ENCODE data around the gene PLA2G2F. TPM values are rescaled to one million over a fixed set of nuclear protein-coding genes. Genes with fewer than 3 reads are reported as not detected.
A peak's percentile ranks its signal among the peaks of the same experiment; 100 is the strongest.

The PLA2G2F gene
- total and polyA plus RNA-seq, 7 donors = 0.60 to 0.80 TPM; not detected in 5

DNA sequence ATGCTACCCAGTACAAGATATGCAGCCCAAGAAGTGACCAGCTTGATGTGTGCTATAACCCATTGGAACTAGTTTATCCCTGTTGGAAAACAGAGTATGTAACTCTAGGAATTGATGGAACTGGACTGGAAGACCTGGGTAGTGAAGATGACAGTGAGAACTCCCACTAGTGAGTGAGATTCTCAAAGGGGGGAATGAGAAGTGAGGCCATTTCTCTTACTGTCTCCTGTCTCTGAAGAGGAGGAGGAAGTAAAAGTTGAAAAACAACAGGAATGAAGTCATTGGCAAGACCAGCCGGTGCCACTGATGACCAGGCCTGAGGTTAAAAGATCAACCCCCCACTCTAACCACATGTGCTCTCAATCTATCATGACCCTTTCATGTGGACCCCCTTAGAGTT is 20.9 kb downstream of the PLA2G2F start:
- H3K27me3 ChIP-seq = no peaks in the 10 kb centered on the region
- no peak overlapping the region for H3K27ac ChIP-seq
- TF ChIP-seq EP300 (IDR thresholded peaks at IDR 0.05) (no peak), POLR2A (IDR thresholded peaks at IDR 0.05) (no peak), POLR2AphosphoS5 (IDR thresholded peaks at IDR 0.05) (no peak)
- TF ChIP-seq, protein P1, sequence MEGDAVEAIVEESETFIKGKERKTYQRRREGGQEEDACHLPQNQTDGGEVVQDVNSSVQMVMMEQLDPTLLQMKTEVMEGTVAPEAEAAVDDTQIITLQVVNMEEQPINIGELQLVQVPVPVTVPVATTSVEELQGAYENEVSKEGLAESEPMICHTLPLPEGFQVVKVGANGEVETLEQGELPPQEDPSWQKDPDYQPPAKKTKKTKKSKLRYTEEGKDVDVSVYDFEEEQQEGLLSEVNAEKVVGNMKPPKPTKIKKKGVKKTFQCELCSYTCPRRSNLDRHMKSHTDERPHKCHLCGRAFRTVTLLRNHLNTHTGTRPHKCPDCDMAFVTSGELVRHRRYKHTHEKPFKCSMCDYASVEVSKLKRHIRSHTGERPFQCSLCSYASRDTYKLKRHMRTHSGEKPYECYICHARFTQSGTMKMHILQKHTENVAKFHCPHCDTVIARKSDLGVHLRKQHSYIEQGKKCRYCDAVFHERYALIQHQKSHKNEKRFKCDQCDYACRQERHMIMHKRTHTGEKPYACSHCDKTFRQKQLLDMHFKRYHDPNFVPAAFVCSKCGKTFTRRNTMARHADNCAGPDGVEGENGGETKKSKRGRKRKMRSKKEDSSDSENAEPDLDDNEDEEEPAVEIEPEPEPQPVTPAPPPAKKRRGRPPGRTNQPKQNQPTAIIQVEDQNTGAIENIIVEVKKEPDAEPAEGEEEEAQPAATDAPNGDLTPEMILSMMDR (IDR thresholded peaks at IDR 0.05) = no peak
- intact Hi-C loops (cut with DNase I) = loop anchor here (5.0 kb wide), 1 partner anchor 327 kb away; the partner anchor contains the start of gene CAMK2N1
- peaks cover 7 to 36% (median 9%) of the 10 kb centered on the region in 4 donors for H3K9me3 ChIP-seq
- WGBS, 2 donors = 59 to 74% methylated on average over 1 of the region's 1 CpG
- H3K4me3 ChIP-seq = no peak overlapping the region
- H3K4me1 ChIP-seq = peaks cover 0 to 13% (median 9%) of the 10 kb centered on the region in 4 donors
- DNase-seq = no peak
- no peaks in the 10 kb centered on the region for H3K36me3 ChIP-seq

DNA sequence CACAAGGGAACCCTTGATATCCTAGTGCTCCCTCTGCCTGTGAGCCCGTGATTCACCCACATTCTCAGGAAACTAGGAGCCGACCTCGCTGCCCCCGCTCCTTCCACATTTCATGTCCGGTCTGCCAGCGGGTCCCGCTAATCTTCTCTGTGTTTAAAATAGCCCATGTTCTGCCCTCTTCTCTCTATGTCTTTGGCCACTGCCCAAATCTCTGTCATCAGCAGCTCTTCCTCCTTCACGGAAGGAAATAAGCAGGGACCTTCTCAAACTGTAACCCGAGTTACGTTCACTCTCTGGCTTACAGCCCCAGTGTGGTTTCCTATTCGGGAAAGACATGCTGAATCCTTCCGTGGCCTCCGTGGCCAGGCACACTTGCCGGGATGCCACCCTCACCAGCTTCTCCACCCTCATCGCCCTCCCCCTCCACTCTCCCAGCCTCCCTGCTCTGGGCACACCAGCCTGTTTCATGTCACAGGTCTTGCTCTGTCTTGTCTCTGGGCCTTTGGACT is 25.6 kb downstream of the PLA2G2F start:
- peaks cover 0 to 45% (median 29%) of the 10 kb centered on the region in 4 donors for H3K4me1 ChIP-seq
- no peaks in the 10 kb centered on the region for H3K27me3 ChIP-seq
- H3K4me3 ChIP-seq = no peak overlapping the region
- peaks cover 7 to 21% (median 7%) of the 10 kb centered on the region in 4 donors for H3K9me3 ChIP-seq
- H3K27ac ChIP-seq = peak overlapping the region in 3 of 4 donors; percentile 79 to 80 (median 80)
- no peak for TF ChIP-seq POLR2A (IDR thresholded peaks at IDR 0.05)
- peak in 3 of 4 donors; percentile 53 to 71 (median 55) for TF ChIP-seq POLR2AphosphoS5 (IDR thresholded peaks at IDR 0.05)
- TF ChIP-seq, protein P1 (IDR thresholded peaks at IDR 0.05) = no peak
- TF ChIP-seq EP300 (IDR thresholded peaks at IDR 0.05) = no peak
- no peaks in the 10 kb centered on the region for H3K36me3 ChIP-seq
- peak; percentile 74 for DNase-seq
- intact Hi-C loops (cut with DNase I) = loop anchor here (1.0 to 5.0 kb wide), 2 partner anchors 31 to 323 kb away; partner anchors contain the start of gene CAMK2N1
- 82 to 90% methylated on average over 15 of the region's 15 CpGs for WGBS, 2 donors

DNA sequence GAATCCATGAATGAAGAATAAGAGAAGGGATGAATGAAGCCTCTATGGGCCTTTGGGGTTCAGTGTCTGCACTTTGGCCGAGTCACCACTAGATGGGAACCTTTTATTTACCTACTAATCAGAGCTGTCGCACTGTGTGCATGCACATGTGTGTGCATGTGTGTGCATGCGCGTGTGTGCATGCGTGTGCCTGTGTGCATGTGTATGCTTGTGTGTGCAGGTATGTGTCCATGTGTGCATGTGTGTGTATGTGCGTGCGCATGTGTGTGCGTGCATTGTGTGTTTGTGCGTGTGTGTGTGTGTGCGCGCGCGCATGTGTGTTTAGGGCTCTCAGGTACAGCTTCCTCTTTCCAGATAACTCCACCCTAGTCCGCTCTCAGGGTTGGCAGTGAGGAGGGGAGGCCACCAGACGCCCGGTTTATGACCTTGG is 26.4 kb downstream of the PLA2G2F start:
- H3K4me3 ChIP-seq = no peak overlapping the region
- H3K27me3 ChIP-seq = no peaks in the 10 kb centered on the region
- 76 to 87% methylated on average over 16 of the region's 16 CpGs for WGBS, 2 donors
- peak overlapping the region in 3 of 4 donors; percentile 79 to 80 (median 80) for H3K27ac ChIP-seq
- intact Hi-C loops (cut with DNase I) = loop anchor here (1.0 kb wide), 1 partner anchor 30 kb away; no protein-coding TSS in a partner anchor
- peaks cover 0 to 45% (median 29%) of the 10 kb centered on the region in 4 donors for H3K4me1 ChIP-seq
- H3K36me3 ChIP-seq = no peaks in the 10 kb centered on the region
- peaks cover under 1 to 13% (median 2%) of the 10 kb centered on the region in 4 donors for H3K9me3 ChIP-seq
- peak in 2 of 4 donors; percentile 18 to 50 for TF ChIP-seq POLR2AphosphoS5 (IDR thresholded peaks at IDR 0.05)
- TF ChIP-seq EP300 (IDR thresholded peaks at IDR 0.05) = no peak
- TF ChIP-seq, protein P1 (IDR thresholded peaks at IDR 0.05) = peak; percentile 40 to 49 (median 40)
- no peak for DNase-seq

- TF ChIP-seq POLR2AphosphoS5 (IDR thresholded peaks at IDR 0.05) (peak in 3 of 4 donors; percentile 60 to 73 (median 65)), POLR2A (IDR thresholded peaks at IDR 0.05) (no peak)
- intact Hi-C loops (cut with DNase I) = no loop called here
- peaks cover 0 to 9% (median 0%) of the 10 kb centered on the region in 4 donors for H3K9me3 ChIP-seq
- peak overlapping the region in 3 of 4 donors; percentile 79 to 80 (median 80) for H3K27ac ChIP-seq
- H3K36me3 ChIP-seq = no peaks in the 10 kb centered on the region
- peak; percentile 88 for DNase-seq
- no peak overlapping the region for H3K4me3 ChIP-seq
- peaks cover 0 to 45% (median 29%) of the 10 kb centered on the region in 4 donors for H3K4me1 ChIP-seq
- WGBS, 2 donors = 56 to 67% methylated on average over 17 of the region's 17 CpGs
- no peaks in the 10 kb centered on the region for H3K27me3 ChIP-seq
These were observed 26.9 kb downstream of the PLA2G2F start for GRCh38 chr1:20166051-20166450.

DNA sequence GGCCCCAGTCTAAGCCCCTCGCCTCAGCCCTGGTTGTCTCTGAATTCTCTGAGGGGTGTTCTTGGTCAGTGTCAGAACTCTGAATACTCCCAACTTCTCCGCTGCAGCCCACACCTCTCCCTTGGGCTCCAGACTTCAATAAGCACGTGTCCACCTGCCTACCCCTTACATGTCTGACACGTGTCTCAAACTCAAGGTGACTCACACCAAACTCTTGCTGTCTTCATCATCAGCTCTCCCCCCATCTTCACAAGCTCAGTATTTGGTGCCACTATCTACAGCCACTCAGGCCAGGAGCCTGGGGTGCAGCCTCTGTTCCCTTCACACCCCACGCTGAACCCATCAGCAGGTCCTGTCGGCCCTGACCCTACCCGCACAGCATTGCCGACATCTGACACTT is 28.0 kb downstream of the PLA2G2F start:
- 82 to 93% methylated on average over 8 of the region's 8 CpGs for WGBS, 2 donors
- peaks cover 0 to 45% (median 29%) of the 10 kb centered on the region in 4 donors for H3K4me1 ChIP-seq
- H3K27ac ChIP-seq = peak overlapping the region in 3 of 4 donors; percentile 79 to 80 (median 80)
- H3K27me3 ChIP-seq = no peaks in the 10 kb centered on the region
- no peak for DNase-seq
- TF ChIP-seq EP300 (IDR thresholded peaks at IDR 0.05) = no peak
- TF ChIP-seq POLR2A (IDR thresholded peaks at IDR 0.05) = no peak
- TF ChIP-seq, protein P1 (IDR thresholded peaks at IDR 0.05) = no peak
- TF ChIP-seq POLR2AphosphoS5 (IDR thresholded peaks at IDR 0.05) = no peak
- no peaks in the 10 kb centered on the region for H3K9me3 ChIP-seq
- intact Hi-C loops (cut with DNase I) = no loop called here
- H3K4me3 ChIP-seq = no peak overlapping the region
- H3K36me3 ChIP-seq = no peaks in the 10 kb centered on the region
